Glomerular endothelial cell (primary cell): ENCODE measurements around the gene TTBK1. TPM values are rescaled to one million over a fixed set of nuclear protein-coding genes. Genes with fewer than 3 reads are reported as not detected.

Source experiments
- DNase-seq: peaks from one replicate; pipeline ENCODE4 v3.0.0-alpha.2; 2011; ENCODE audit warnings: low read depth, low spot score; ENCODE audit errors: extremely low read depth
- total RNA-seq: library from RNA; depleted of rRNA; stranded (reverse); fragments of >200 nt; gene quantifications from 2 replicates; pipeline ENCODE4 v1.2.3, GENCODE V29; 2015

TTBK1 gene
- total RNA-seq, 1 donor from 2014 or later = 0.06 TPM

DNA sequence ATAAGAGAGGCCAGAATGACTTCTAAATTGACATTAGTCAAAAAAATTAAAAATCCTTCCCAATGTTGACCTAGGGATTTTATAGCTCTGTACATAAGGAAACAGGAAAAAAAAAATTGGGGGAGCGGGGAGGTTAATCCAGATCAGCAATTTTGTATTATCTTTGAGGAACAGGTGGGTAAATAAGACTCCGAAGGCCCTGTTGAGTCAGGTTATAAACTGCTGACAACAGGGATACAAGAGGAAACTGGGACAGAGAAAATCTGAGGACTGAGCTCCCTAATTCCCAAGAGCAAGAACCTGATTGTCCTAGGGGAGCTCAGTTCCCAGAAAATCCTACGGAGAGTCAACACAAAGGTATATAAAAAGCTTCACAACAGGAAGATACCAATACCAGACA is 92.2 kb downstream of the TTBK1 start:
- DNase-seq = no peak

DNA sequence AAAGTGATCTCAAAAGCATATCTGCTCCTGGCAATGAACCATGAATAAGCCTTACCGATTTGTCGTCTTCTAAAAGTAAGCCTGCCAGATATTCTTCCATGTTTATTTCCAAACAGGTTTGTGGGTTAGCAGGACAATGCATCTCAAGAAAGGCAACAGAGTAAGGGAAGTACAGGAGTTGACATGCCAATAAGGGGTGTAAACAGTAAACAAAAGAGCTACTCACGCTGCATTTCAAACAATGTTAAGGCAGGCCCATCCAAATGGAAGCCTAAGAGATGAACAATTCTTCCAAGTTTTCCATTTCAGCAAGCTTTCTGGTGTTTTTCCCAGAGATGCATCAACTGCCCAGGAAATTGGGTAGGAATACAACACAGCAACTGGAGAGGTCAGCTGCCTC is 93.1 kb downstream of the TTBK1 start:
- no peak for DNase-seq

Other genes with a start within 250 kb of the TTBK1 start
- 50.8 and 53.2 TPM in 2 replicates for gene MEA1, start 229.5 kb upstream of the TTBK1 start, total RNA-seq
- 88.4 and 88.6 TPM in 2 replicates for gene KLHDC3, start 229.2 kb upstream of the TTBK1 start, total RNA-seq
- 83.9 and 99.2 TPM in 2 replicates for gene RRP36, start 221.9 kb upstream of the TTBK1 start, total RNA-seq
- gene CUL7, start 189.6 kb upstream of the TTBK1 start, total RNA-seq = 26.6 and 31.9 TPM in 2 replicates
- 18.2 and 29.3 TPM in 2 replicates for gene MRPL2, start 184.0 kb upstream of the TTBK1 start, total RNA-seq
- 18.0 and 22.2 TPM in 2 replicates for gene KLC4, start 183.8 kb upstream of the TTBK1 start, total RNA-seq
- gene PTK7, start 167.2 kb upstream of the TTBK1 start, total RNA-seq = 53.8 and 73.6 TPM in 2 replicates
- gene SRF, start 72.2 kb upstream of the TTBK1 start, total RNA-seq = 30.1 and 31.4 TPM in 2 replicates
- gene CUL9, start 61.3 kb upstream of the TTBK1 start, total RNA-seq = 42.1 and 49.7 TPM in 2 replicates
- gene DNPH1, start 14.0 kb upstream of the TTBK1 start, total RNA-seq = 87.5 and 133 TPM in 2 replicates
- not detected in 2 replicates for gene SLC22A7, start 54.8 kb downstream of the TTBK1 start, total RNA-seq
- not detected in 2 replicates for gene CRIP3, start 65.3 kb downstream of the TTBK1 start, total RNA-seq
- 10.2 and 16.0 TPM in 2 replicates for gene ZNF318, start 126.2 kb downstream of the TTBK1 start, total RNA-seq
- 19.8 and 32.6 TPM in 2 replicates for gene ABCC10, start 184.1 kb downstream of the TTBK1 start, total RNA-seq
- 0.88 and 0.92 TPM in 2 replicates for gene DLK2, start 212.1 kb downstream of the TTBK1 start, total RNA-seq
- gene TJAP1, start 234.1 kb downstream of the TTBK1 start, total RNA-seq = 26.0 and 26.5 TPM in 2 replicates